Liver (tissue), 9 donors: ENCODE results near the gene TIE1. TPM values are rescaled to one million over a fixed set of nuclear protein-coding genes. Genes with fewer than 3 reads are reported as not detected.

Experiments used
- DNase-seq: peaks from one replicate; pipeline ENCODE4 v3.0.0-alpha.2; 2017; ENCODE audit warnings: low spot score
- H3K27ac ChIP-seq, 2 donors: one replicate each; pipeline ENCODE4 v1.7.0; 2013; ENCODE audit warnings: inconsistent platforms in 2 of 2, low read length in 2 of 2, control low read depth in 1 of 2, low read depth in 1 of 2, mild to moderate bottlenecking in 1 of 2
- H3K27me3 ChIP-seq, 4 donors: one replicate each; pipeline versions ENCODE4 v1.6.1 to v1.7.0; 2013; ENCODE audit warnings: low read length in 3 of 4, inconsistent platforms in 1 of 4, mild to moderate bottlenecking in 1 of 4, moderate library complexity in 1 of 4; ENCODE audit not compliant: control insufficient read depth in 4 of 4, insufficient read depth in 4 of 4
- H3K36me3 ChIP-seq, 4 donors: one replicate each; pipeline versions ENCODE4 v1.6.1 to v1.7.0; 2013; ENCODE audit warnings: low read length in 3 of 4, mild to moderate bottlenecking in 3 of 4, low read depth in 1 of 4, moderate library complexity in 1 of 4; ENCODE audit not compliant: control insufficient read depth in 4 of 4, insufficient read depth in 3 of 4
- H3K4me1 ChIP-seq, 4 donors: one replicate each; pipeline versions ENCODE4 v1.6.1 to v1.7.0; 2013; ENCODE audit warnings: low read length in 3 of 4, mild to moderate bottlenecking in 3 of 4, moderate library complexity in 1 of 4; ENCODE audit not compliant: control insufficient read depth in 4 of 4, insufficient read depth in 4 of 4
- H3K4me3 ChIP-seq, 3 donors: one replicate each; pipeline versions ENCODE4 v1.6.1 to v1.7.0; 2013; ENCODE audit warnings: low read length in 3 of 3, control low read depth in 1 of 3, low read depth in 1 of 3, mild to moderate bottlenecking in 1 of 3
- H3K9ac ChIP-seq, 2 donors: one replicate each; pipeline ENCODE4 v1.7.0; 2013; ENCODE audit warnings: low read length in 2 of 2, mild to moderate bottlenecking in 2 of 2, moderate library complexity in 2 of 2, control low read depth in 1 of 2, low read depth in 1 of 2
- H3K9me3 ChIP-seq, 4 donors: one replicate each; pipeline versions ENCODE4 v1.6.1 to v1.7.0; 2013; ENCODE audit warnings: low read length in 3 of 4; ENCODE audit not compliant: control insufficient read depth in 4 of 4
- EGR1 ChIP-seq, 2 donors: IDR thresholded peaks; 2 replicates each; pipeline ENCODE4 v1.6.1; 2016 to 2018; ENCODE audit warnings: antibody characterized with exemption in 2 of 2, low read depth in 2 of 2
- FOXA1 ChIP-seq: IDR thresholded peaks from 2 replicates; pipeline ENCODE4 v1.6.1; 2016; ENCODE audit warnings: antibody characterized with exemption
- FOXA2 ChIP-seq: IDR thresholded peaks from 2 replicates; pipeline ENCODE4 v1.6.1; 2016; ENCODE audit warnings: antibody characterized with exemption
- HNF4A ChIP-seq, 2 donors: conservative IDR thresholded peaks; 2 replicates each; pipeline ENCODE4 v1.6.1; 2016; ENCODE audit warnings: antibody characterized with exemption in 2 of 2, mild to moderate bottlenecking in 2 of 2
- HNF4G ChIP-seq: IDR thresholded peaks from 2 replicates; pipeline ENCODE4 v1.6.1; 2016; ENCODE audit warnings: antibody characterized with exemption
- JUND ChIP-seq, 2 donors: IDR thresholded peaks; 2 replicates each; pipeline ENCODE4 v1.6.1; 2016; ENCODE audit warnings: antibody characterized with exemption in 2 of 2
- NR2F2 ChIP-seq: IDR thresholded peaks from 2 replicates; pipeline ENCODE4 v1.6.1; 2016; ENCODE audit warnings: antibody characterized with exemption
- RAD21 ChIP-seq, 2 donors: IDR thresholded peaks; 2 replicates each; pipeline ENCODE4 v1.6.1; 2016; ENCODE audit warnings: antibody characterized with exemption in 2 of 2, mild to moderate bottlenecking in 2 of 2
- RXRA ChIP-seq, 2 donors: IDR thresholded peaks; 2 replicates each; pipeline ENCODE4 v1.6.1; 2017 to 2018; ENCODE audit warnings: antibody characterized with exemption in 2 of 2, mild to moderate bottlenecking in 1 of 2
- SP1 ChIP-seq: IDR thresholded peaks from 2 replicates; pipeline ENCODE4 v1.6.1; 2018; ENCODE audit warnings: antibody characterized with exemption, mild to moderate bottlenecking
- TAF1 ChIP-seq: conservative IDR thresholded peaks from 2 replicates; pipeline ENCODE4 v1.6.1; 2016; ENCODE audit warnings: antibody characterized with exemption, mild to moderate bottlenecking
- YY1 ChIP-seq: IDR thresholded peaks from 2 replicates; pipeline ENCODE4 v1.6.1; 2016; ENCODE audit warnings: antibody characterized with exemption, mild to moderate bottlenecking
- WGBS: extraction: QIAGEN DNeasy Blood & Tissue Kit; methylation state at CpG from one replicate; pipeline ENCODE4 v1.1.7; 2013; 5-methylcytosine and 5-hydroxymethylcytosine counted together
- polyA plus RNA-seq, 2 donors: library from polyadenylated mRNA; stranded (reverse) in 1 of 2; unstranded in 1 of 2; fragments of 200-250 nt in 1 of 2; fragments of >200 nt in 1 of 2; fragmentation: Nextera tagmentation in 1 of 2; extraction: Ambion mirVana in 1 of 2; gene quantifications; one replicate each; pipeline versions ENCODE4 v1.2.1 to v1.2.3, GENCODE V29; 2013 to 2015
- total RNA-seq, 2 donors: library from RNA; depleted of rRNA; stranded (reverse); fragments of >200 nt; gene quantifications; one replicate each; pipeline ENCODE4 v1.2.3, GENCODE V29; 2014
- TF ChIP-seq, protein P1 (sequence below): IDR thresholded peaks from 2 replicates; pipeline ENCODE4 v1.6.1; 2016; ENCODE audit warnings: antibody characterized with exemption, mild to moderate bottlenecking
- TF ChIP-seq, protein P2 (sequence below): IDR thresholded peaks from 2 replicates; pipeline ENCODE4 v1.6.1; 2016; ENCODE audit warnings: antibody characterized with exemption
- TF ChIP-seq, protein P3 (sequence below): fragments of 150-350 bp; IDR thresholded peaks from 2 replicates; pipeline ENCODE4 v1.5.1; 2017; ENCODE audit warnings: improper control_type of control experiment, low read depth, low read length; ENCODE audit not compliant: missing input control
- TF ChIP-seq, protein P4 (sequence below): IDR thresholded peaks from 2 replicates; pipeline ENCODE4 v1.6.1; 2016; ENCODE audit warnings: antibody characterized with exemption
- TF ChIP-seq, protein P5 (sequence below): IDR thresholded peaks from 2 replicates; pipeline ENCODE4 v1.6.1; 2016; ENCODE audit warnings: antibody characterized with exemption
- donor health status: healthy.
- donor health status: healthy.
- donor health status: healthy.
- donor health status: healthy.
- donor health status: healthy.

The TIE1 gene
- total and polyA plus RNA-seq, 4 donors: 3.6 to 17.6 (median 8.9) TPM

DNA sequence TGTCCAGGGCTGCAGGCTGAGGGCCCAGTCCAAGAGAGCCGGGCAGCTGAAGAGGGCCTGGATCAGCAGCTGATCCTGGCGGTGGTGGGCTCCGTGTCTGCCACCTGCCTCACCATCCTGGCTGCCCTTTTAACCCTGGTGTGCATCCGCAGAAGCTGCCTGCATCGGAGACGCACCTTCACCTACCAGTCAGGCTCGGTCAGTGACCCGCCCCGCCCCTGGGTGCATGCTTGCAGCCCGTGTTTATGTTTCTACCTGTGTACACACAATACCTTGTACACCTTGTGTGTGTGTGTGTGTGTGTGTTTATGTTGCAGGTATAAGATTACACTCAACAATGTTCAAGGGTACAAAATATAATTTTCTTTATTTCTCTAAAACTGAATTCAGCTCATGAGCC lies 13.0 kb downstream of the TIE1 start:
- no peaks in the 10 kb centered on the region for H3K9me3 ChIP-seq
- H3K27ac ChIP-seq: peak overlapping the region; percentile 35 to 73
- 29% methylated on average over 10 of the region's 10 CpGs for WGBS
- TF ChIP-seq, protein P1, sequence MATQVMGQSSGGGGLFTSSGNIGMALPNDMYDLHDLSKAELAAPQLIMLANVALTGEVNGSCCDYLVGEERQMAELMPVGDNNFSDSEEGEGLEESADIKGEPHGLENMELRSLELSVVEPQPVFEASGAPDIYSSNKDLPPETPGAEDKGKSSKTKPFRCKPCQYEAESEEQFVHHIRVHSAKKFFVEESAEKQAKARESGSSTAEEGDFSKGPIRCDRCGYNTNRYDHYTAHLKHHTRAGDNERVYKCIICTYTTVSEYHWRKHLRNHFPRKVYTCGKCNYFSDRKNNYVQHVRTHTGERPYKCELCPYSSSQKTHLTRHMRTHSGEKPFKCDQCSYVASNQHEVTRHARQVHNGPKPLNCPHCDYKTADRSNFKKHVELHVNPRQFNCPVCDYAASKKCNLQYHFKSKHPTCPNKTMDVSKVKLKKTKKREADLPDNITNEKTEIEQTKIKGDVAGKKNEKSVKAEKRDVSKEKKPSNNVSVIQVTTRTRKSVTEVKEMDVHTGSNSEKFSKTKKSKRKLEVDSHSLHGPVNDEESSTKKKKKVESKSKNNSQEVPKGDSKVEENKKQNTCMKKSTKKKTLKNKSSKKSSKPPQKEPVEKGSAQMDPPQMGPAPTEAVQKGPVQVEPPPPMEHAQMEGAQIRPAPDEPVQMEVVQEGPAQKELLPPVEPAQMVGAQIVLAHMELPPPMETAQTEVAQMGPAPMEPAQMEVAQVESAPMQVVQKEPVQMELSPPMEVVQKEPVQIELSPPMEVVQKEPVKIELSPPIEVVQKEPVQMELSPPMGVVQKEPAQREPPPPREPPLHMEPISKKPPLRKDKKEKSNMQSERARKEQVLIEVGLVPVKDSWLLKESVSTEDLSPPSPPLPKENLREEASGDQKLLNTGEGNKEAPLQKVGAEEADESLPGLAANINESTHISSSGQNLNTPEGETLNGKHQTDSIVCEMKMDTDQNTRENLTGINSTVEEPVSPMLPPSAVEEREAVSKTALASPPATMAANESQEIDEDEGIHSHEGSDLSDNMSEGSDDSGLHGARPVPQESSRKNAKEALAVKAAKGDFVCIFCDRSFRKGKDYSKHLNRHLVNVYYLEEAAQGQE: peak; percentile 20
- no peak for TF ChIP-seq YY1
- TF ChIP-seq FOXA1: peak; percentile 71
- peak; percentile 76 for TF ChIP-seq FOXA2
- peak in 1 of 2 donors; percentile 46 for TF ChIP-seq RAD21 (IDR thresholded peaks at IDR 0.05)
- peak; percentile 63 to 77 for TF ChIP-seq HNF4A (conservative IDR thresholded peaks at IDR 0.05)
- TF ChIP-seq HNF4G: no peak
- TF ChIP-seq RXRA (IDR thresholded peaks at IDR 0.05): peak; percentile 98
- TF ChIP-seq NR2F2: peak; percentile 34
- TF ChIP-seq, protein P2, sequence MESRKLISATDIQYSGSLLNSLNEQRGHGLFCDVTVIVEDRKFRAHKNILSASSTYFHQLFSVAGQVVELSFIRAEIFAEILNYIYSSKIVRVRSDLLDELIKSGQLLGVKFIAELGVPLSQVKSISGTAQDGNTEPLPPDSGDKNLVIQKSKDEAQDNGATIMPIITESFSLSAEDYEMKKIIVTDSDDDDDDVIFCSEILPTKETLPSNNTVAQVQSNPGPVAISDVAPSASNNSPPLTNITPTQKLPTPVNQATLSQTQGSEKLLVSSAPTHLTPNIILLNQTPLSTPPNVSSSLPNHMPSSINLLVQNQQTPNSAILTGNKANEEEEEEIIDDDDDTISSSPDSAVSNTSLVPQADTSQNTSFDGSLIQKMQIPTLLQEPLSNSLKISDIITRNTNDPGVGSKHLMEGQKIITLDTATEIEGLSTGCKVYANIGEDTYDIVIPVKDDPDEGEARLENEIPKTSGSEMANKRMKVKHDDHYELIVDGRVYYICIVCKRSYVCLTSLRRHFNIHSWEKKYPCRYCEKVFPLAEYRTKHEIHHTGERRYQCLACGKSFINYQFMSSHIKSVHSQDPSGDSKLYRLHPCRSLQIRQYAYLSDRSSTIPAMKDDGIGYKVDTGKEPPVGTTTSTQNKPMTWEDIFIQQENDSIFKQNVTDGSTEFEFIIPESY: no peak
- peak; percentile 72 for TF ChIP-seq SP1
- H3K4me3 ChIP-seq: no peak overlapping the region
- DNase-seq: peak; percentile 69
- H3K27me3 ChIP-seq: no peaks in the 10 kb centered on the region
- H3K9ac ChIP-seq: no peak overlapping the region
- H3K4me1 ChIP-seq: peaks cover 13 to 37% (median 26%) of the 10 kb centered on the region in 4 donors
- no peaks in the 10 kb centered on the region for H3K36me3 ChIP-seq

DNA sequence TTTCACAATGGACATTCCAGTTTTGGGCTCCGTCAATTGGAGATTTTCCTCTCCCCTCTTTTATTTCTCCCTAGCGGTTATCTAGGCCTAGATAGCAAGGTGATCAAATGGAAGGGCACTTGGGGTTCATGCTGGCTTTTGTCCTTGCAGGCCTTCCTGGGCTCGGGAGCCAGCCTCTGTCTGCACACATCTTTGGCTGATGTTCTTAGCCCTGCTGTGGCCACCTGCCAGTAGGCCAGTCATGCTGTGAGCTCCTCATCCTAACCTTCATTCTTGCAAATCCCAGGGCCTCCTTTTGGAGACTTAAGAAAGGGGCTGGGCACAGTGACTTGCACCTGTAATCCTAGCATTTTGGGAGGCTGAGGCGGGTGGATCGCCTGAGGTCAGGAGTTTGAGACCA lies 13.5 kb downstream of the TIE1 start:
- H3K4me1 ChIP-seq: peaks cover 13 to 37% (median 26%) of the 10 kb centered on the region in 4 donors
- no peaks in the 10 kb centered on the region for H3K9me3 ChIP-seq
- 73% methylated on average over 5 of the region's 5 CpGs for WGBS
- no peak overlapping the region for H3K4me3 ChIP-seq
- no peaks in the 10 kb centered on the region for H3K27me3 ChIP-seq
- peaks cover 0 to 1% (median 0%) of the 10 kb centered on the region in 4 donors for H3K36me3 ChIP-seq
- TF ChIP-seq HNF4A (conservative IDR thresholded peaks at IDR 0.05) (no peak), HNF4G (no peak), JUND (IDR thresholded peaks at IDR 0.05) (no peak), FOXA2 (no peak), EGR1 (IDR thresholded peaks at IDR 0.05; ENCODE audit: low read depth in 2 of 2) (no peak), TAF1 (no peak), YY1 (no peak), FOXA1 (no peak), RXRA (IDR thresholded peaks at IDR 0.05) (no peak)
- TF ChIP-seq, protein P3, sequence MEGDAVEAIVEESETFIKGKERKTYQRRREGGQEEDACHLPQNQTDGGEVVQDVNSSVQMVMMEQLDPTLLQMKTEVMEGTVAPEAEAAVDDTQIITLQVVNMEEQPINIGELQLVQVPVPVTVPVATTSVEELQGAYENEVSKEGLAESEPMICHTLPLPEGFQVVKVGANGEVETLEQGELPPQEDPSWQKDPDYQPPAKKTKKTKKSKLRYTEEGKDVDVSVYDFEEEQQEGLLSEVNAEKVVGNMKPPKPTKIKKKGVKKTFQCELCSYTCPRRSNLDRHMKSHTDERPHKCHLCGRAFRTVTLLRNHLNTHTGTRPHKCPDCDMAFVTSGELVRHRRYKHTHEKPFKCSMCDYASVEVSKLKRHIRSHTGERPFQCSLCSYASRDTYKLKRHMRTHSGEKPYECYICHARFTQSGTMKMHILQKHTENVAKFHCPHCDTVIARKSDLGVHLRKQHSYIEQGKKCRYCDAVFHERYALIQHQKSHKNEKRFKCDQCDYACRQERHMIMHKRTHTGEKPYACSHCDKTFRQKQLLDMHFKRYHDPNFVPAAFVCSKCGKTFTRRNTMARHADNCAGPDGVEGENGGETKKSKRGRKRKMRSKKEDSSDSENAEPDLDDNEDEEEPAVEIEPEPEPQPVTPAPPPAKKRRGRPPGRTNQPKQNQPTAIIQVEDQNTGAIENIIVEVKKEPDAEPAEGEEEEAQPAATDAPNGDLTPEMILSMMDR: no peak
- TF ChIP-seq, protein P4, sequence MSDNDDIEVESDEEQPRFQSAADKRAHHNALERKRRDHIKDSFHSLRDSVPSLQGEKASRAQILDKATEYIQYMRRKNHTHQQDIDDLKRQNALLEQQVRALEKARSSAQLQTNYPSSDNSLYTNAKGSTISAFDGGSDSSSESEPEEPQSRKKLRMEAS: no peak
- TF ChIP-seq, protein P5, sequence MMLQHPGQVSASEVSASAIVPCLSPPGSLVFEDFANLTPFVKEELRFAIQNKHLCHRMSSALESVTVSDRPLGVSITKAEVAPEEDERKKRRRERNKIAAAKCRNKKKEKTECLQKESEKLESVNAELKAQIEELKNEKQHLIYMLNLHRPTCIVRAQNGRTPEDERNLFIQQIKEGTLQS: no peak
- TF ChIP-seq, protein P1: no peak
- H3K9ac ChIP-seq: no peak overlapping the region
- H3K27ac ChIP-seq: peak overlapping the region; percentile 13 to 15
- no peak for DNase-seq
